Tibial artery (tissue), 4 donors: ENCODE results near the gene BLOC1S3.

Experiments
- DNase-seq, 2 donors: peaks; one replicate each; pipeline ENCODE4 v3.0.0-alpha.2; 2019
- H3K27ac ChIP-seq, 2 donors: fragments of 200-600 bp; sonication (generic) in 1 of 2; 1 replicate in 1 of 2; 2 replicates in 1 of 2; pipeline ENCODE4 v1.5.1; 2018 to 2019; ENCODE audit warnings: mild to moderate bottlenecking in 1 of 2
- H3K27me3 ChIP-seq, 2 donors: fragments of 200-600 bp; sonication (generic) in 1 of 2; one replicate each; pipeline versions ENCODE4 v1.5.1 to v1.6.0; 2016 to 2019
- H3K36me3 ChIP-seq, 3 donors: fragments of 200-600 bp; sonication (generic) in 2 of 3; one replicate each; pipeline ENCODE4 v1.5.1; 2016 to 2019; ENCODE audit warnings: mild to moderate bottlenecking in 2 of 3
- H3K4me1 ChIP-seq, 4 donors: fragments of 200-600 bp; sonication (generic) in 2 of 4; 1 replicate in 3 of 4; 2 replicates in 1 of 4; pipeline ENCODE4 v1.5.1; 2016 to 2019
- H3K4me3 ChIP-seq, 2 donors: fragments of 200-600 bp; sonication (generic) in 1 of 2; 1 replicate in 1 of 2; 2 replicates in 1 of 2; pipeline ENCODE4 v1.5.1; 2018 to 2019; ENCODE audit warnings: mild to moderate bottlenecking in 2 of 2
- H3K9me3 ChIP-seq, 3 donors: fragments of 200-600 bp; sonication (generic) in 1 of 3; one replicate each; pipeline ENCODE4 v1.5.1; 2016 to 2019
- intact Hi-C: fragments of 100-400 bp; cut with DNase I; formaldehyde crosslinking; loops from one replicate; pipeline ENCODE4 v1.15.0; 2023; ENCODE audit warnings: low total_unique reads
- TF ChIP-seq, protein P1 (sequence below), 2 experiments: fragments of 200-600 bp in 1 of 2; fragments of 450-650 bp in 1 of 2; IDR thresholded peaks; one replicate each; pipeline ENCODE4 v1.5.1; 2017 to 2019; ENCODE audit warnings: antibody characterized with exemption in 2 of 2, mild to moderate bottlenecking in 1 of 2, moderate library complexity in 1 of 2

Gene BLOC1S3

DNA sequence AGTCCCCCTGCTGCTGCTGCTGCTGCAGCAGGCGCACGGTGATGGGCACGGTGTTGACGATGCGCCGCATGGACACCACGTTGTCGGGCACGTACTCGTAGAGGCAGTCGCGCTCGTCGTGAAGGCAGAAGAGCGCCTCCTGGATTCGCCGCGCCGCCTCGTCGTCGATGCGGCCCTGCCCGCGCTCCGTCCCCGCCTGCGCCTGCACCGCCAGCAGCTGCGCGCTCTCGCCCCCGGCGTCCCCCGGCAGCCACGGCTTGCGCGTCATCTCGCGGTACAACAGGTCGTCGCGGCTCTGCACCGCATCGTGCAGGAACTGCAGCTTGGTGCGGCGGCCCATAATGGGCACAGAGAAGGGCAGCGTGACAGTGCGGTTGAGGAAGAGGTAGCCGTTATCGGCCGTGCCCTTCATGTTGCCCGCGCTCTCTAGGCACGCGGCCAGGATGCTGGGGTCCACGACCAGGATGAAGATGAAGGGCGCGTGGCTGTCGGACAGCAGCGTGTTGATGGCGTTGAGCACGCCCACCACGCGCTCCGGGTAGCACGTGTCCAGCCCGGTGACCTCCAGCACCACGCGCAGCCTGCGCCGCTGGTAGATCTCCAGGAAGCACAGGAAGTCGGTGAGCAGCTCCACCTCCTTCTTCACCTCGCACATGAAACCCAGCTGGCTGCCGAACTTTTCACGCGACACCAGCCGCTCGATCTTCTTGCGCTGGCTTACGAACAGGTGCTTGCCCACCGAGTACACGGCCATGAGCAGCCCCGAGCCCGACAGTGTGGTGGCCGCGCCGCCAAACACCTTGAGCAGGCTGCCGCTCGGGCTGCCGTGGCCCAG is 25.9 kb upstream of the BLOC1S3 start:
- intact Hi-C loops: no loop called here
- Histone ChIP-seq H3K27me3 (peaks cover 0 to 73% of the 10 kb centered on the region in 2 donors), H3K4me3 (peak overlapping the region; percentile 19 to 40), H3K9me3 (no peaks in the 10 kb centered on the region), H3K4me1 (peaks cover 10 to 34% (median 26%) of the 10 kb centered on the region in 4 donors), H3K36me3 (peaks cover 0 to 4% (median 0%) of the 10 kb centered on the region in 3 donors), H3K27ac (no peak overlapping the region)
- TF ChIP-seq, protein P1, sequence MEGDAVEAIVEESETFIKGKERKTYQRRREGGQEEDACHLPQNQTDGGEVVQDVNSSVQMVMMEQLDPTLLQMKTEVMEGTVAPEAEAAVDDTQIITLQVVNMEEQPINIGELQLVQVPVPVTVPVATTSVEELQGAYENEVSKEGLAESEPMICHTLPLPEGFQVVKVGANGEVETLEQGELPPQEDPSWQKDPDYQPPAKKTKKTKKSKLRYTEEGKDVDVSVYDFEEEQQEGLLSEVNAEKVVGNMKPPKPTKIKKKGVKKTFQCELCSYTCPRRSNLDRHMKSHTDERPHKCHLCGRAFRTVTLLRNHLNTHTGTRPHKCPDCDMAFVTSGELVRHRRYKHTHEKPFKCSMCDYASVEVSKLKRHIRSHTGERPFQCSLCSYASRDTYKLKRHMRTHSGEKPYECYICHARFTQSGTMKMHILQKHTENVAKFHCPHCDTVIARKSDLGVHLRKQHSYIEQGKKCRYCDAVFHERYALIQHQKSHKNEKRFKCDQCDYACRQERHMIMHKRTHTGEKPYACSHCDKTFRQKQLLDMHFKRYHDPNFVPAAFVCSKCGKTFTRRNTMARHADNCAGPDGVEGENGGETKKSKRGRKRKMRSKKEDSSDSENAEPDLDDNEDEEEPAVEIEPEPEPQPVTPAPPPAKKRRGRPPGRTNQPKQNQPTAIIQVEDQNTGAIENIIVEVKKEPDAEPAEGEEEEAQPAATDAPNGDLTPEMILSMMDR (IDR thresholded peaks at IDR 0.05): no peak
- DNase-seq: no peak

DNA sequence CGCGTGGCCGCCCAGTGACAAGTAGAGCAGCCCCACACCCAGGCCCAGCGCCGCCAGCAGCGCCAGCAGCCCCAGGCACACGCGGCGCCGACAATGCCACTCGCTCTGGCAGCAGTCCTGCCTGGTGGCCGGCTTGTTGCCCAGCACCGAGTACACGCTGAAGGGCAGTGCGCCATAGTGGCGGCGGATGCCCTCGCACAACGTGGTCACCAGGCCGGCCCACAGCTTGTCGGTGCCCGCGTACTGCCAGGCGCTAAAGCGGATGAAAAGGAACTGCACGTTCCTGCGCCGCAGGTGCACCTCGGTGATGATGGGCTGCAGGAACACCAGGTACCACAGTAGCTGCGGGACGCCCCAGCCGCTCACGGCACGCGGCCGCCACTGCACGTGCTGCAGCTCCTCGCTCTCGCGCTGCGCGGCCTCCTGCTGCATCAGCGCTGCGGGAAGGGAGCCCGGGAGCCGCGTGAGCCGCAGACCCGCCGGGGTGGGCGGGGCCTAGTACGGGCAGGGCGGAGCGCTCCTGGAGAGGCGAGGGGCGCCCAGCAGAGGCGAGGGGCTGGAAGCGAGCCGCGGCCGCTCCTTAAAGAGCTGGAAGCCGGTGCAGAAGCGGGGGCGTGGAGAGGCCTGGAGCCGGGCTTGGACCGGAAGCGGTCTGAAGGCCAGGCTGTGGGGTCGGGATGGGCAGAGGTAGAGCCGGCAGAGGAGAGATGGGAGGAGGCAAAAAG is 25.1 kb upstream of the BLOC1S3 start:
- Histone ChIP-seq H3K4me1 (peaks cover 10 to 34% (median 26%) of the 10 kb centered on the region in 4 donors), H3K27ac (no peak overlapping the region), H3K4me3 (peak overlapping the region; percentile 19 to 40), H3K27me3 (peaks cover 0 to 81% of the 10 kb centered on the region in 2 donors), H3K9me3 (no peaks in the 10 kb centered on the region), H3K36me3 (no peaks in the 10 kb centered on the region)
- TF ChIP-seq, protein P1 (IDR thresholded peaks at IDR 0.05): no peak
- no peak for DNase-seq
- intact Hi-C loops: no loop called here

DNA sequence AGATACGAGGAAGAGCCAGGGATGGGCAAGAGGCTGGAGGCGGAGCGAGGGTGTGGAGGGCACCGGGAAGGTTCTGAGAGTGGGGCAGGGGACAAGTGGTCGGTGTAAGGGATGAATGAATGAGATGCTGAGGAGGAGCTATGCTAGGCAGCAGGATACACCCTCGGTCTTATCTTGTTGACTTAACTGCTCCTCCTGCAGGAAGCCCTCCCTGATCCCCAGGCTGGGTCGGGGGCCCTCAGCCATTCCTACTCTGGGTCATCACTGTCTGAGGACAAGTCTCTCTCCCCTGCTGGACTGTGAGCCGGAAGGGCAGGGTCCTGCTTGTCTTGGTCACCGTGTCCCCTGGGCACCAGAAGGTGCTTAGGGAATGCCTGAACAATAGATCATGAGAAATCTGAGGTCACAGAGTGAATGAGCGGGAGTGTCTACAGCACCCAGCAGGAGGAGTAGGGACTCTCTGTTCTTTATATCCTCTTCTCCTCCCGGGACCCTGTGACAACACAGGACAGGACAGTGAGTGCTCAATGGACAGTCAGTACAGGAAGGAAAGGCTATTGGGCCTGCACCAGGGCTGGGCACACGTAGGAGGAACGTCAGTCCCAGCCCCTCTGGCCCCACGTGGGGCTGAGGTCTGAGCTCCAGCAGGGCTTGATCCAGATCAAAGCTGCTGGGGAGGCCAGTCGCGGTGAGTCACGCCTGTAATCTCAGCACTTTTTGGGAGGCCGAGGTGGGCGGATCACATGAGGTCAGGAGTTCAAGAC is 24.3 kb upstream of the BLOC1S3 start:
- intact Hi-C loops: no loop called here
- Histone ChIP-seq H3K27ac (no peak overlapping the region), H3K9me3 (no peaks in the 10 kb centered on the region), H3K27me3 (peaks cover 0 to 88% of the 10 kb centered on the region in 2 donors), H3K4me1 (peaks cover 10 to 34% (median 26%) of the 10 kb centered on the region in 4 donors), H3K36me3 (no peaks in the 10 kb centered on the region), H3K4me3 (no peak overlapping the region)
- TF ChIP-seq, protein P1 (IDR thresholded peaks at IDR 0.05): no peak
- DNase-seq: no peak

DNA sequence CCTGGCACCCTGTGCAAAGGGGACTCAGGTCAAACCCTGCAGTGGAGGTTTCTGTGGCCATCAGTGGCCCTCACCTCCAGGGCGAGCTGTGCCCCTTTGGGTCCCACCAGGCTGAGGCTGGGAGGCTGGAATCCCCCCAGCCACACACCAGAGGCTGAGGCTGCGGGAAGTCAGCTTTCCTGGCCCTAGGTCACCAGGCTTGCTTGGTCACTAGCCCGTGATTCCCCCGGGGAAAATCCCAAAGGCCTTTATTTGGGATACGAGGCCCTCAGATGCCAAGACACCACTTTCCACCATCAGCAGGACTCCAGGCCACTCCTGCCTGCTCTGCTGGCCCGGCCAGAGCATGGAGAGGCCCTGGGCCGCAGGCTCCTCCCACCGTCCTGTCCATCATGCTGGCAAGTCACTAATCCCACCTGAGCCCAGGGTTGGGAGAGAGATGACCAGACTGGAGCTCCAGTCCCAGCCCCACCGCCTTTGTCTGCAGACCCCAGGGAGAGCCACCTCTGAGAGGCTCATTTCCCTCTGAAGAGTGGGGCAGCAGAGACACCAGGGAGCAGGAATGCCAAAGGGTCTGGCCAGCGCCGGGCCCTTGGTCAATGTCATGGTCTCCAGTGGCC is 22.5 kb upstream of the BLOC1S3 start:
- intact Hi-C loops: no loop called here
- Histone ChIP-seq H3K36me3 (no peaks in the 10 kb centered on the region), H3K27ac (no peak overlapping the region), H3K27me3 (peaks cover 0 to 90% of the 10 kb centered on the region in 2 donors), H3K9me3 (no peaks in the 10 kb centered on the region), H3K4me3 (no peak overlapping the region), H3K4me1 (peaks cover 10 to 33% (median 26%) of the 10 kb centered on the region in 4 donors)
- TF ChIP-seq, protein P1 (IDR thresholded peaks at IDR 0.05): no peak
- DNase-seq: no peak

DNA sequence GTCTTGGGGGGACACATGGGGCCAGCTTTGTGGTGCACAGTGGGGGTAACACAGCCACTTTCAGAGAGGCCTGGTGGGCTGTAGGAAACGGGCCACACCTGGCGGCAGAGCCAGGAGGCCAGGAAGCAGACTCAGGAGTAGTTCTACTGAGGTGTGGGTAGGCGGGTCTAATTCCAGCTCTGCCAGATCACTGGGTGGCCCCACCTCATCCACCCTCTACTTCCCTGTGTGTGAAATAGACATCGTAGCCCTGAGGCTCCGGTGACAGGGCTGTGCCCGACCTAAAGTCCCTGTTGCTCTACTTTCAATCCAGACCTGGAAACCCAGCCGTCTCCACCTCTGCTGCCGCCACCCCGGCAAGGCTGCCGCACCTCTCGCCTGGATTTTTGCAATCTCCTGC is 21.8 kb upstream of the BLOC1S3 start:
- H3K4me3 ChIP-seq: no peak overlapping the region
- H3K9me3 ChIP-seq: no peaks in the 10 kb centered on the region
- intact Hi-C loops: no loop called here
- no peaks in the 10 kb centered on the region for H3K36me3 ChIP-seq
- peaks cover 0 to 90% of the 10 kb centered on the region in 2 donors for H3K27me3 ChIP-seq
- peaks cover 10 to 34% (median 22%) of the 10 kb centered on the region in 4 donors for H3K4me1 ChIP-seq
- TF ChIP-seq, protein P1 (IDR thresholded peaks at IDR 0.05): no peak
- DNase-seq: no peak
- no peak overlapping the region for H3K27ac ChIP-seq
